K562 (cell line): Measurements from ENCODE around the gene HLCS.

ENCODE experiments used
- CEBPG ChIP-seq, 3 experiments: fragments of 200-800 bp in 1 of 3; sonication (Bioruptor generic) in 1 of 3; sonication (generic) in 1 of 3; formaldehyde crosslinking in 1 of 3; IDR thresholded peaks in 2 of 3; conservative IDR thresholded peaks in 1 of 3; 2 replicates each; pipeline versions ENCODE4 v1.6.1 to v1.8.0; 2016 to 2022; ENCODE audit warnings: missing compliant biosample characterization in 2 of 3, missing genetic modification characterization in 2 of 3, mild to moderate bottlenecking in 1 of 3, missing genetic modification reagents in 1 of 3
- ESRRA ChIP-seq: fragments of 450-650 bp; IDR thresholded peaks from 2 replicates; pipeline ENCODE4 v1.6.1; 2014; ENCODE audit warnings: low read depth, mild to moderate bottlenecking, moderate library complexity, borderline replicate concordance
- FOXA3 ChIP-seq, 2 experiments: fragments of 450-650 bp in 1 of 2; sonication (generic) in 1 of 2; formaldehyde crosslinking; IDR thresholded peaks in 1 of 2; conservative IDR thresholded peaks in 1 of 2; 2 replicates each; pipeline versions ENCODE4 v1.4.0 to v1.8.0; 2020 to 2022; ENCODE audit warnings: mild to moderate bottlenecking in 2 of 2, missing genetic modification reagents in 1 of 2
- POLR2A ChIP-seq: fragments of 450-650 bp; conservative IDR thresholded peaks from 2 replicates; pipeline ENCODE4 v1.6.1; 2016
- SREBF1 ChIP-seq: fragments of 150-350 bp; IDR thresholded peaks from 2 replicates; pipeline ENCODE4 v1.6.1; 2014; ENCODE audit warnings: antibody characterized with exemption, low read depth, low read length, borderline replicate concordance
- ZFX ChIP-seq: sonication (generic); formaldehyde crosslinking; IDR thresholded peaks from 2 replicates; pipeline ENCODE4 v1.8.0; 2022; ENCODE audit warnings: mild to moderate bottlenecking, missing genetic modification reagents, moderate library complexity
- TF ChIP-seq, protein P1 (sequence below), 3 experiments: IDR thresholded peaks in 2 of 3; conservative IDR thresholded peaks in 1 of 3; 2 replicates each; pipeline ENCODE4 v1.5.1; 2011 to 2012; ENCODE audit warnings: low read length in 3 of 3, mild to moderate bottlenecking in 3 of 3, control low read depth in 2 of 3, improper control_type of control experiment in 1 of 3, inconsistent platforms in 1 of 3, low read depth in 1 of 3, mixed read lengths in 1 of 3, moderate library complexity in 1 of 3; ENCODE audit not compliant: insufficient read depth in 2 of 3
- TF ChIP-seq, protein P2 (sequence below): fragments of 250-450 bp; sonication (Bioruptor Pico); IDR thresholded peaks from 2 replicates; pipeline ENCODE4 v1.8.0; 2022; ENCODE audit warnings: inconsistent platforms, mild to moderate bottlenecking, moderate library complexity, borderline replicate concordance
- TF ChIP-seq, protein P3 (sequence below): fragments of 450-650 bp; IDR thresholded peaks from 2 replicates; pipeline ENCODE4 v1.6.1; 2018; ENCODE audit not compliant: partially characterized antibody

DNA sequence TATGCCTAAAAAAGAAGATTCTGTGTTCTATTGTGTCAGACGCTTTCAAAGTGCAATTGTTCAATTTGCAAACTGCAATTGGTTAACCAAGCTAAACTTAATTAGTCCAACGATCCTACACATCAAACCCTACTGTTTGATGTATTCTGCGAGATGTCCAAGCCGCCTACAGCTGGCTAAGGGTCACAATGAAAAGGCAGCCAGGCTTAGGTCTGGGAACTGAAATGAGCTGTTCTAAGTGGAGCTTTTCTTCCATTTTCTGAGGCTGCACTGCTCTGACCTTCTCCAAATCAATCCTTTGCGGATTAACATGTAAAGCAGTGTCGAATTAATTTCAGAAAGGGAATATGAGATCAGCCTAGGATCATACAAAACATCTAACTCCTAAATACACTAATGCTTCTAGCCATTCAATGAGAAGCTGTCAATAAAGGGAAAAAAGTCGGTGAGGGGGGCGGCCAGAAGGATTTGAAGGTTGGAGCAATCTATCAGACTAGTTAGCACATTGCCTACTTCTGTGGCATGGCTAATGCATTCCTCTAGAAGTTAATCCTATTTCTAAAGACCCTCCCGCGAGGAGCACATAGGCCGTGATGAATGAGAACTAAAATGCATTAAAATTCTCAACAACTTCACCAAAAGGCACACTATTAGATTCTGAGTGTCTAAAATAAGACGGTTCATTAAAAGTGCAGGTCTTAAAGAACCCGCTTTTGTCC is 148.6 kb downstream of the HLCS start:
- TF ChIP-seq POLR2A (no peak), ZFX (no peak), CEBPG (CRISPR knock-in tag; IDR thresholded peaks at IDR 0.05) (no peak), CEBPG (tag; conservative IDR thresholded peaks at IDR 0.05 in 1 of 2, IDR thresholded peaks at IDR 0.05 in 1 of 2) (no peak), FOXA3 (CRISPR knock-in tag; conservative IDR thresholded peaks at IDR 0.05 in 1 of 2, IDR thresholded peaks at IDR 0.05 in 1 of 2) (no peak), SREBF1 (no peak), ESRRA (no peak)
- TF ChIP-seq, protein P1, sequence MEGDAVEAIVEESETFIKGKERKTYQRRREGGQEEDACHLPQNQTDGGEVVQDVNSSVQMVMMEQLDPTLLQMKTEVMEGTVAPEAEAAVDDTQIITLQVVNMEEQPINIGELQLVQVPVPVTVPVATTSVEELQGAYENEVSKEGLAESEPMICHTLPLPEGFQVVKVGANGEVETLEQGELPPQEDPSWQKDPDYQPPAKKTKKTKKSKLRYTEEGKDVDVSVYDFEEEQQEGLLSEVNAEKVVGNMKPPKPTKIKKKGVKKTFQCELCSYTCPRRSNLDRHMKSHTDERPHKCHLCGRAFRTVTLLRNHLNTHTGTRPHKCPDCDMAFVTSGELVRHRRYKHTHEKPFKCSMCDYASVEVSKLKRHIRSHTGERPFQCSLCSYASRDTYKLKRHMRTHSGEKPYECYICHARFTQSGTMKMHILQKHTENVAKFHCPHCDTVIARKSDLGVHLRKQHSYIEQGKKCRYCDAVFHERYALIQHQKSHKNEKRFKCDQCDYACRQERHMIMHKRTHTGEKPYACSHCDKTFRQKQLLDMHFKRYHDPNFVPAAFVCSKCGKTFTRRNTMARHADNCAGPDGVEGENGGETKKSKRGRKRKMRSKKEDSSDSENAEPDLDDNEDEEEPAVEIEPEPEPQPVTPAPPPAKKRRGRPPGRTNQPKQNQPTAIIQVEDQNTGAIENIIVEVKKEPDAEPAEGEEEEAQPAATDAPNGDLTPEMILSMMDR (IDR thresholded peaks at IDR 0.05 in 2 of 3, conservative IDR thresholded peaks at IDR 0.05 in 1 of 3; ENCODE audit: insufficient read depth in 2 of 3, low read depth in 1 of 3, low read length in 3 of 3) = no peak
- TF ChIP-seq, protein P2, sequence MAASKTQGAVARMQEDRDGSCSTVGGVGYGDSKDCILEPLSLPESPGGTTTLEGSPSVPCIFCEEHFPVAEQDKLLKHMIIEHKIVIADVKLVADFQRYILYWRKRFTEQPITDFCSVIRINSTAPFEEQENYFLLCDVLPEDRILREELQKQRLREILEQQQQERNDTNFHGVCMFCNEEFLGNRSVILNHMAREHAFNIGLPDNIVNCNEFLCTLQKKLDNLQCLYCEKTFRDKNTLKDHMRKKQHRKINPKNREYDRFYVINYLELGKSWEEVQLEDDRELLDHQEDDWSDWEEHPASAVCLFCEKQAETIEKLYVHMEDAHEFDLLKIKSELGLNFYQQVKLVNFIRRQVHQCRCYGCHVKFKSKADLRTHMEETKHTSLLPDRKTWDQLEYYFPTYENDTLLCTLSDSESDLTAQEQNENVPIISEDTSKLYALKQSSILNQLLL (CRISPR knock-in tag) = no peak
- TF ChIP-seq, protein P3, sequence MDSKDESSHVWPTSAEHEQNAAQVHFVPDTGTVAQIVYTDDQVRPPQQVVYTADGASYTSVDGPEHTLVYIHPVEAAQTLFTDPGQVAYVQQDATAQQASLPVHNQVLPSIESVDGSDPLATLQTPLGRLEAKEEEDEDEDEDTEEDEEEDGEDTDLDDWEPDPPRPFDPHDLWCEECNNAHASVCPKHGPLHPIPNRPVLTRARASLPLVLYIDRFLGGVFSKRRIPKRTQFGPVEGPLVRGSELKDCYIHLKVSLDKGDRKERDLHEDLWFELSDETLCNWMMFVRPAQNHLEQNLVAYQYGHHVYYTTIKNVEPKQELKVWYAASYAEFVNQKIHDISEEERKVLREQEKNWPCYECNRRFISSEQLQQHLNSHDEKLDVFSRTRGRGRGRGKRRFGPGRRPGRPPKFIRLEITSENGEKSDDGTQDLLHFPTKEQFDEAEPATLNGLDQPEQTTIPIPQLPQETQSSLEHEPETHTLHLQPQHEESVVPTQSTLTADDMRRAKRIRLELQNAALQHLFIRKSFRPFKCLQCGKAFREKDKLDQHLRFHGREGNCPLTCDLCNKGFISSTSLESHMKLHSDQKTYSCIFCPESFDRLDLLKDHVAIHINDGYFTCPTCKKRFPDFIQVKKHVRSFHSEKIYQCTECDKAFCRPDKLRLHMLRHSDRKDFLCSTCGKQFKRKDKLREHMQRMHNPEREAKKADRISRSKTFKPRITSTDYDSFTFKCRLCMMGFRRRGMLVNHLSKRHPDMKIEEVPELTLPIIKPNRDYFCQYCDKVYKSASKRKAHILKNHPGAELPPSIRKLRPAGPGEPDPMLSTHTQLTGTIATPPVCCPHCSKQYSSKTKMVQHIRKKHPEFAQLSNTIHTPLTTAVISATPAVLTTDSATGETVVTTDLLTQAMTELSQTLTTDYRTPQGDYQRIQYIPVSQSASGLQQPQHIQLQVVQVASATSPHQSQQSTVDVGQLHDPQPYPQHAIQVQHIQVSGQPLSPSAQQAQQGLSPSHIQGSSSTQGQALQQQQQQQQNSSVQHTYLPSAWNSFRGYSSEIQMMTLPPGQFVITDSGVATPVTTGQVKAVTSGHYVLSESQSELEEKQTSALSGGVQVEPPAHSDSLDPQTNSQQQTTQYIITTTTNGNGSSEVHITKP = no peak
